Sigmoid colon (tissue), 4 donors: ENCODE data around the gene PSMD11.

Experiments
- POLR2A ChIP-seq, 2 donors: fragments of 450-650 bp; IDR thresholded peaks; one replicate each; pipeline ENCODE4 v1.6.1; 2016; ENCODE audit warnings: antibody characterized with exemption in 2 of 2, mild to moderate bottlenecking in 2 of 2, moderate library complexity in 2 of 2
- POLR2AphosphoS5 ChIP-seq, 4 donors: sonication (generic); formaldehyde crosslinking; IDR thresholded peaks; one replicate each; pipeline ENCODE4 v1.6.1; 2017; ENCODE audit warnings: antibody characterized with exemption in 4 of 4
- TF ChIP-seq, protein P1 (sequence below), 4 experiments: fragments of 450-650 bp in 3 of 4; fragments of 200-600 bp in 1 of 4; IDR thresholded peaks; one replicate each; pipeline ENCODE4 v1.5.1; 2016 to 2019; ENCODE audit warnings: antibody characterized with exemption in 4 of 4, mild to moderate bottlenecking in 3 of 4, moderate library complexity in 2 of 4

DNA sequence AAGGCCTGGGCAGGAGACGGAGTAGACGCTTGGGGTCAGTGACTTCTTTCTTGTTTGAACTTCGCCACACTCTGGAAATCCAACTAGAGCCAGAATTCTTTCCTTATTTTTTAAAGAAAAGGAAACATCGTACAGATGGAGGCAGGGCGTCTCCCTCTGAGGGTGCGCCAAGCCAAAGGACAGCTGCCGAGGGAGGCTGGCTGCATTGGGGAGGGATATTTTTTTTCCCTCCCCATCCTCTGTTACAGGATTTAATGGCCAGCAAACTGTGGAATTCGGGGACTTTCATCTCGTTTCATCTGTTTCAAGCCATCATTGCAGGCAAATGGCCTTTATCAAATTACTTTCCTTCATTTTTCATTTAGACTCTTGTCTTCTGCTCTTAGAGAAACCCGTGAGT, 58.4 kb downstream of the PSMD11 start:
- TF ChIP-seq, protein P1, sequence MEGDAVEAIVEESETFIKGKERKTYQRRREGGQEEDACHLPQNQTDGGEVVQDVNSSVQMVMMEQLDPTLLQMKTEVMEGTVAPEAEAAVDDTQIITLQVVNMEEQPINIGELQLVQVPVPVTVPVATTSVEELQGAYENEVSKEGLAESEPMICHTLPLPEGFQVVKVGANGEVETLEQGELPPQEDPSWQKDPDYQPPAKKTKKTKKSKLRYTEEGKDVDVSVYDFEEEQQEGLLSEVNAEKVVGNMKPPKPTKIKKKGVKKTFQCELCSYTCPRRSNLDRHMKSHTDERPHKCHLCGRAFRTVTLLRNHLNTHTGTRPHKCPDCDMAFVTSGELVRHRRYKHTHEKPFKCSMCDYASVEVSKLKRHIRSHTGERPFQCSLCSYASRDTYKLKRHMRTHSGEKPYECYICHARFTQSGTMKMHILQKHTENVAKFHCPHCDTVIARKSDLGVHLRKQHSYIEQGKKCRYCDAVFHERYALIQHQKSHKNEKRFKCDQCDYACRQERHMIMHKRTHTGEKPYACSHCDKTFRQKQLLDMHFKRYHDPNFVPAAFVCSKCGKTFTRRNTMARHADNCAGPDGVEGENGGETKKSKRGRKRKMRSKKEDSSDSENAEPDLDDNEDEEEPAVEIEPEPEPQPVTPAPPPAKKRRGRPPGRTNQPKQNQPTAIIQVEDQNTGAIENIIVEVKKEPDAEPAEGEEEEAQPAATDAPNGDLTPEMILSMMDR (IDR thresholded peaks at IDR 0.05), result no peak
- TF ChIP-seq POLR2AphosphoS5 (IDR thresholded peaks at IDR 0.05) (no peak), POLR2A (IDR thresholded peaks at IDR 0.05) (no peak)
